Upper lobe of left lung (tissue), 6 donors: Measurements from ENCODE around the gene MKNK1. TPM values are rescaled to one million over a fixed set of nuclear protein-coding genes. Genes with fewer than 3 reads are reported as not detected.

ENCODE experiments used
- ATAC-seq, 2 donors: fragments of 200-7000 bp; cut with Tn5 transposase; one replicate each; pipeline ENCODE4 v1.9.1; 2022; ENCODE audit warnings: mild to moderate bottlenecking in 2 of 2, moderate library complexity in 2 of 2; ENCODE audit not compliant: low FRiP score in 2 of 2
- DNase-seq, 2 donors: peaks; one replicate each; pipeline ENCODE4 v3.0.0-alpha.2; 2019 to 2020
- H3K27ac ChIP-seq, 4 donors: fragments of 200-600 bp; sonication (generic); one replicate each; pipeline ENCODE4 v1.5.1; 2016 to 2019
- H3K27me3 ChIP-seq, 4 donors: fragments of 200-600 bp; sonication (generic); one replicate each; pipeline ENCODE4 v1.5.1; 2017 to 2019
- H3K36me3 ChIP-seq, 4 donors: fragments of 200-600 bp; sonication (generic); one replicate each; pipeline ENCODE4 v1.5.1; 2016 to 2019
- H3K4me1 ChIP-seq, 4 donors: fragments of 200-600 bp; sonication (generic); one replicate each; pipeline ENCODE4 v1.5.1; 2018 to 2019
- H3K4me3 ChIP-seq, 4 donors: fragments of 200-600 bp; sonication (generic); one replicate each; pipeline ENCODE4 v1.5.1; 2017 to 2019; ENCODE audit warnings: mild to moderate bottlenecking in 2 of 4, moderate library complexity in 1 of 4
- H3K9me3 ChIP-seq, 4 donors: fragments of 200-600 bp; sonication (generic); one replicate each; pipeline ENCODE4 v1.5.1; 2018 to 2019
- EP300 ChIP-seq, 4 donors: sonication (generic); formaldehyde crosslinking; IDR thresholded peaks; one replicate each; pipeline ENCODE4 v1.5.1; 2017; ENCODE audit warnings: antibody characterized with exemption in 4 of 4, control low read depth in 2 of 4
- POLR2A ChIP-seq, 4 donors: fragments of 450-650 bp; IDR thresholded peaks; one replicate each; pipeline ENCODE4 v1.5.1; 2016 to 2017; ENCODE audit warnings: antibody characterized with exemption in 4 of 4, mild to moderate bottlenecking in 2 of 4
- POLR2AphosphoS5 ChIP-seq, 2 donors: sonication (generic); formaldehyde crosslinking; IDR thresholded peaks; one replicate each; pipeline ENCODE4 v1.5.1; 2017; ENCODE audit warnings: antibody characterized with exemption in 2 of 2
- WGBS, 2 donors: methylation state at CpG; one replicate each; pipeline ENCODE4 v1.1.5; 2017 to 2018; 5-methylcytosine and 5-hydroxymethylcytosine counted together
- total RNA-seq, 6 donors: library from RNA; depleted of rRNA in 4 of 6; stranded (reverse); fragments of >200 nt in 4 of 6; gene quantifications; one replicate each; pipeline versions ENCODE4 v1.1.0 to v1.2.1, GENCODE V29; 2016 to 2021
- TF ChIP-seq, protein P1 (sequence below), 6 experiments: fragments of 450-650 bp in 4 of 6; fragments of 200-600 bp in 2 of 6; sonication (generic) in 2 of 6; IDR thresholded peaks; one replicate each; pipeline ENCODE4 v1.5.1; 2016 to 2019; ENCODE audit warnings: antibody characterized with exemption in 6 of 6
- donor health status: DM: no; HTN: no; CAD: no; lungs with moderate emphysema.
- donor health status: DM: no; HTN: yes; CAD: no; lungs with severe emphysema.

The MKNK1 gene
- total RNA-seq, 6 donors from 2014 or later, result 45.7 to 174 (median 62.2) TPM

DNA sequence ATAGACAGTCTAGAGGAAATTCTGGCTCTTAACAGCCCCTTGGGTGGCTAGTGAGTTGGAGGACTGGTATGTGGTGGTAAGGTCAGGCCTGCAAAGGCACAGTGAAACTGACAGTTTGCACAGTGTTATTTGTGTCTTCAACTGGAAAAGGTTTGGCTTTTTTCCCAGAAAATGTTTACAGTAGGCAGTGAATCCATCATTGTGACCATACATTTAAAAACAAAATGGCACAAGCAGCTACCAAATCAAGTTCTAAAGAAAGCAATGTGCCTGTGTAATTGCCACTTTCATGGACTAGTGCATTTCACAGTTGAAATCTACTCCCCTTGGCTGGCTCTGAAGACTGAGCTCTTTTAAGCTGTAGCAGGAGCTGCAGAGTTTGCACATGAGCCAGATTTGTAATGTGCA, 39.3 kb upstream of the MKNK1 start:
- peaks cover 0 to 8% (median 0%) of the 10 kb centered on the region in 4 donors for H3K4me1 ChIP-seq
- no peak overlapping the region for H3K4me3 ChIP-seq
- peaks cover 0 to 38% (median 5%) of the 10 kb centered on the region in 4 donors for H3K36me3 ChIP-seq
- no peak overlapping the region for H3K27ac ChIP-seq
- DNase-seq (no peak), ATAC-seq (no peak)
- TF ChIP-seq POLR2A (IDR thresholded peaks at IDR 0.05) (no peak), EP300 (IDR thresholded peaks at IDR 0.05) (no peak), POLR2AphosphoS5 (IDR thresholded peaks at IDR 0.05) (no peak)
- TF ChIP-seq, protein P1, sequence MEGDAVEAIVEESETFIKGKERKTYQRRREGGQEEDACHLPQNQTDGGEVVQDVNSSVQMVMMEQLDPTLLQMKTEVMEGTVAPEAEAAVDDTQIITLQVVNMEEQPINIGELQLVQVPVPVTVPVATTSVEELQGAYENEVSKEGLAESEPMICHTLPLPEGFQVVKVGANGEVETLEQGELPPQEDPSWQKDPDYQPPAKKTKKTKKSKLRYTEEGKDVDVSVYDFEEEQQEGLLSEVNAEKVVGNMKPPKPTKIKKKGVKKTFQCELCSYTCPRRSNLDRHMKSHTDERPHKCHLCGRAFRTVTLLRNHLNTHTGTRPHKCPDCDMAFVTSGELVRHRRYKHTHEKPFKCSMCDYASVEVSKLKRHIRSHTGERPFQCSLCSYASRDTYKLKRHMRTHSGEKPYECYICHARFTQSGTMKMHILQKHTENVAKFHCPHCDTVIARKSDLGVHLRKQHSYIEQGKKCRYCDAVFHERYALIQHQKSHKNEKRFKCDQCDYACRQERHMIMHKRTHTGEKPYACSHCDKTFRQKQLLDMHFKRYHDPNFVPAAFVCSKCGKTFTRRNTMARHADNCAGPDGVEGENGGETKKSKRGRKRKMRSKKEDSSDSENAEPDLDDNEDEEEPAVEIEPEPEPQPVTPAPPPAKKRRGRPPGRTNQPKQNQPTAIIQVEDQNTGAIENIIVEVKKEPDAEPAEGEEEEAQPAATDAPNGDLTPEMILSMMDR (IDR thresholded peaks at IDR 0.05), result no peak
- H3K27me3 ChIP-seq, result no peaks in the 10 kb centered on the region
- H3K9me3 ChIP-seq, result no peaks in the 10 kb centered on the region

DNA sequence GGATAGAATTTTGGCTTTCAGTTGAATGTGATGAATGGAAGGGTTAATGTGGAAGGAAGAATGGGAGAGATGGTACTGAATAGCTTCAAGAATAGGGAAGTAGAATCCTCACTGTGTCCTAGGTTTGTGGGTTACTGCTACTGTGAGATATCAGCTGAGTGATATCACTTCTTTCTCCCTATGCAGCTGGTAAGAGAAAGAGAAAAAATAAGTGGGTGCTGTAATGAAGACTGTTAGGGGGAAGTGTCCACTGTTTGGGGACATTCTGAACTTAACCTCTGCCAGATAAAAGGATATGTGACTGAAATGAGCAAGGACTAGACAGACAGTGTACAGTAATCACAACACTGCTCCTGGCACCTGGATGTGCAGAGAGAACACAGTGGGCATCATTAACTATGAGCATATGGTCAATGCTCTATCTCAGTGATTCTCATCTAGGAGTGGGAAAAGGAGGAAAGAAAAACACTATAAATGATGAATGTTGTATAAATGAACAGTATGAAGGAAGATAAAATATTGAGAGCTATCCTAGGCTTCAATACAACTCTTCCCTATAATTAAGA, 38.1 kb upstream of the MKNK1 start:
- peaks cover 0 to 26% (median 3%) of the 10 kb centered on the region in 4 donors for H3K36me3 ChIP-seq
- H3K4me3 ChIP-seq, result no peak overlapping the region
- no peaks in the 10 kb centered on the region for H3K27me3 ChIP-seq
- no peak for DNase-seq
- TF ChIP-seq POLR2A (IDR thresholded peaks at IDR 0.05) (no peak), POLR2AphosphoS5 (IDR thresholded peaks at IDR 0.05) (no peak), EP300 (IDR thresholded peaks at IDR 0.05) (no peak)
- TF ChIP-seq, protein P1 (IDR thresholded peaks at IDR 0.05), result no peak
- H3K4me1 ChIP-seq, result peaks cover 0 to 8% (median 0%) of the 10 kb centered on the region in 4 donors
- no peaks in the 10 kb centered on the region for H3K9me3 ChIP-seq
- ATAC-seq, result no peak
- H3K27ac ChIP-seq, result no peak overlapping the region

DNA sequence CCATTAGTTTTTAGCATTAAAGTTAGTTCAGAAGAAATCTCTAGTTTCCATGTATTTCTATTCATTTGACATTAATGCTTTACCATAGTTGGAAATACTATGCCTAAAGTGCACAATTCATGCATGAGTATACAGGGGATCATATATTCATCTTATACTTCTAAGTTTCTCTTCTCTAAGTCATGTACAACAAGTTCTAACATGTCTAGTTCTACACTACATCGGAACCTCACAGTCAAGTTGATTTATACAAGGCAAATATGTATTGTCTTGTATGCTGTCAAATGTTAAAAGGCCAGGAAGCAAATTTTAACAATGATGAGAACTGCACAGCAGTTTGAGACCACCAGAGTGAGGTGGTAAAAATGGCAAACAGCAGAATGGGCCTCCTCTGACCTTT, 35.5 kb upstream of the MKNK1 start:
- Histone ChIP-seq H3K9me3 (no peaks in the 10 kb centered on the region), H3K36me3 (peaks cover 0 to 47% (median 11%) of the 10 kb centered on the region in 4 donors), H3K4me1 (peaks cover 0 to 8% (median 0%) of the 10 kb centered on the region in 4 donors), H3K4me3 (no peak overlapping the region), H3K27me3 (no peaks in the 10 kb centered on the region), H3K27ac (no peak overlapping the region)
- no peak for ATAC-seq
- TF ChIP-seq EP300 (IDR thresholded peaks at IDR 0.05), result no peak
- WGBS, 2 donors, result 87 to 91% methylated on average over 1 of the region's 1 CpG
- no peak for DNase-seq

DNA sequence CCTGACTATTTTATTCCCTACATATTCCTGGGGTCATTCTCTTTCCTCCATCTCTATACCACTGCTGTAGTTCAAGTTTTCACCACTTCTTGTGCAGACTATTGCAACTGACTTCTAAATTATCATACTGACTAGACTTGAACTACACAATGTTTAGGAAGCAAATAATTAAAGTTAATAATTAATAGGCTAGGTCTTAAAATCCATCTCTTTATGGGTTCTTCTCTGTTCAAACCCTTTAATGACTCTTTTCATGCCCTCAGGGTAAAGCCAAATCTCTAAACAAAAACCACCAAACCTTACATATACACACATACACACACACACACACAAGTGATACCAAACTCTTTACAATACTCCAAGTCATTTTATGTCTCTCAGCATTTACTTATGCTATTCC, 34.9 kb upstream of the MKNK1 start:
- DNase-seq (no peak), ATAC-seq (no peak)
- peaks cover 0 to 53% (median 14%) of the 10 kb centered on the region in 4 donors for H3K36me3 ChIP-seq
- H3K4me3 ChIP-seq, result no peak overlapping the region
- H3K4me1 ChIP-seq, result peaks cover 0 to 8% (median 0%) of the 10 kb centered on the region in 4 donors
- no peaks in the 10 kb centered on the region for H3K27me3 ChIP-seq
- no peaks in the 10 kb centered on the region for H3K9me3 ChIP-seq
- TF ChIP-seq POLR2AphosphoS5 (IDR thresholded peaks at IDR 0.05), result no peak
- no peak for TF ChIP-seq EP300 (IDR thresholded peaks at IDR 0.05)
- TF ChIP-seq, protein P1 (IDR thresholded peaks at IDR 0.05), result no peak
- no peak for TF ChIP-seq POLR2A (IDR thresholded peaks at IDR 0.05)
- H3K27ac ChIP-seq, result no peak overlapping the region

DNA sequence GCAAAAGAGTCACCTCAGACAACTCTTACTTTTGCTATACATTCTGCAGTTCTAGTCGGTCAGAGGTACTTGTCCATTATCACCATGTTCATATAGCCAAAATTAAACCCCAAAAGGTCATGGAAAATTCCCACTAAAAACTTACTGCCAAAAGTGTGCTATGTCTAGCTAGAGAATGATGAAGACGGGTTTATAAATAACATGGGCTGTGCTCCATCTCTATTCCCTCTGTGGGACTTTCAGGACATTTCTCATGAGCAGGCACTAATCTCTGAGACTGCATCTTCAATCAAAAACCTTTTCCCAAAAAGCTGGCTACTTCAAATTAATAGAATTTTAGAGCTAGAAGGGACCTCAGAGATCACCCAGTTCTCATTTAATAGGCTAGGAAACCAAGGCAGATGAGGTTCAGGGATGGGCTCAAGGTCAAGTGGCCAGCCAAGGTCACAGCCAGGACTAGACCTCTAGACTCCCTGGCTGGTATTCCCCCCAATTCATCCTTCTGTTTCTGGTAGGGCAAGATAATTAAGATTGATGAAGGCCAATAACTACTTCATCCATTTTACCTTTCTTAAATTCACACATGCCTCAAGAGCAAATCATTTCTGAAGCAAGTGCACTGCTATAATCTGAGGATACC, 33.5 kb upstream of the MKNK1 start:
- TF ChIP-seq POLR2A (IDR thresholded peaks at IDR 0.05) (no peak), EP300 (IDR thresholded peaks at IDR 0.05) (no peak), POLR2AphosphoS5 (IDR thresholded peaks at IDR 0.05) (no peak)
- TF ChIP-seq, protein P1 (IDR thresholded peaks at IDR 0.05), result no peak
- Histone ChIP-seq H3K4me1 (no peaks in the 10 kb centered on the region), H3K27ac (peak overlapping the region in 1 of 4 donors; percentile 0), H3K36me3 (peaks cover 0 to 56% (median 20%) of the 10 kb centered on the region in 4 donors), H3K4me3 (no peak overlapping the region), H3K9me3 (no peaks in the 10 kb centered on the region), H3K27me3 (no peaks in the 10 kb centered on the region)
- DNase-seq (no peak), ATAC-seq (no peak)
- WGBS, 2 donors, result 45 to 47% methylated on average over 2 of the region's 2 CpGs
